Spinal cord (tissue), 10 donors: ENCODE results near the gene C1QB. TPM values are rescaled to one million over a fixed set of nuclear protein-coding genes. Genes with fewer than 3 reads are reported as not detected.
"Not testable (repeated sequence)": the region's sequence is repeated elsewhere in the genome, so short reads cannot be mapped to it uniquely, and the experiment has no call there.

ENCODE experiments used
- DNase-seq, 6 donors: peaks; one replicate each; pipeline versions ENCODE4 v3.0.0 to v3.0.0-alpha.2; 2013 to 2015; ENCODE audit warnings: low spot score in 6 of 6, low read depth in 4 of 6
- H3K27ac ChIP-seq: one replicate; pipeline ENCODE4 v1.5.1; 2013; ENCODE audit warnings: low read depth, low read length, control low read depth
- H3K27me3 ChIP-seq: one replicate; pipeline ENCODE4 v1.6.1; 2013; ENCODE audit warnings: low read length; ENCODE audit not compliant: control insufficient read depth, insufficient read depth
- H3K36me3 ChIP-seq: one replicate; pipeline ENCODE4 v1.6.1; 2013; ENCODE audit warnings: low read length; ENCODE audit not compliant: control insufficient read depth, insufficient read depth
- H3K4me1 ChIP-seq: one replicate; pipeline ENCODE4 v1.6.1; 2013; ENCODE audit warnings: low read length; ENCODE audit not compliant: control insufficient read depth, insufficient read depth
- H3K4me3 ChIP-seq: one replicate; pipeline ENCODE4 v1.5.1; 2013; ENCODE audit warnings: low read depth, low read length, control low read depth
- H3K9me3 ChIP-seq: one replicate; pipeline ENCODE4 v1.6.1; 2013; ENCODE audit warnings: low read length; ENCODE audit not compliant: control insufficient read depth, insufficient read depth
- WGBS: methylation state at CpG from one replicate; pipeline ENCODE4 v1.1.5; 2013; ENCODE audit warnings: missing lambda C conversion rate; ENCODE audit not compliant: insufficient coverage; 5-methylcytosine and 5-hydroxymethylcytosine counted together
- polyA plus RNA-seq, 2 donors: library from polyadenylated mRNA; unstranded; fragments of 120-200 nt; gene quantifications; one replicate each; pipeline ENCODE4 v1.2.1, GENCODE V29; 2013; ENCODE audit not compliant: insufficient read length in 2 of 2
- total RNA-seq, 2 donors: library from RNA; depleted of rRNA in 1 of 2; stranded (reverse); fragments of 120-200 nt in 1 of 2; fragments of >200 nt in 1 of 2; gene quantifications; one replicate each; pipeline versions ENCODE4 v1.2.3 to v1.2.4, GENCODE V29; 2013 to 2014
- donor health status: healthy.

The C1QB gene
- total and polyA plus RNA-seq, 4 donors, result 28.6 to 44.5 (median 40.9) TPM

GRCh38 chr1:22702296-22703085 lies 49.5 kb downstream of the C1QB start:
- Histone ChIP-seq H3K27me3 (no peaks in the 10 kb centered on the region), H3K36me3 (no peaks in the 10 kb centered on the region), H3K27ac (no peak overlapping the region), H3K4me3 (no peak overlapping the region), H3K9me3 (no peaks in the 10 kb centered on the region), H3K4me1 (peaks cover 4% of the 10 kb centered on the region)
- DNase-seq, result no peak
- 86% methylated on average over 8 of the region's 12 CpGs for WGBS

DNA sequence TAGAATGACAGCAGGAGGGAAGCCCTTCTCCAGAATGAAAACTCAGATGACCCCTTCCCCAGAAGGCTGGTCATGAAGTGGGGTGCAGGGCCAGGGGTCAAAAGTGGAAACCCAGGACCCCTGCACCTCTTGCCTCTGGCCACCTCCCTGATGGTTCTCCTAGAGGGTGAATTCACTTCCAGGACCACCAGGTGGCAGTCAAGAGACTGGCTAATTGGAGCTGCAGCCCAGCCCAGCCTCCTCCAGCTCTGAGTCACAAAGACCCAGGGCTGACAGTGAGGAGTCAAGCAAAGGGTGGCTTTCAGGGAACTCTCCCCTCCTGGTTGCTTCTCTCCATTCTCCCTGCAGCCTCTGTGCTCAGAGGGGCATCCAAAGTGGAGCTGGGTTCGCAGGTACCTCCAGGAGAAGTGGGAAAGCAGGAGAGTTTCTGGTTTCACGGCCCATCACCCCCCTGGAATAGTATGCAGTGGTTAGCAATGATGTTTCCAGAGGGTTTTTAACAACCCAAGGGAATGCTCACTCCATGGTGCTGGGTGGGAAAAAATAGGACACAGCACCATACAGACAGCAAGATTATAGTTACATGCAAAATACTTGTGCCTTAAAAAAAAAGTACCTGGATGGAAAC lies 51.5 kb downstream of the C1QB start:
- peaks cover 20% of the 10 kb centered on the region for H3K4me1 ChIP-seq
- no peaks in the 10 kb centered on the region for H3K9me3 ChIP-seq
- no peak overlapping the region for H3K27ac ChIP-seq
- DNase-seq, result peak; percentile 68 to 96 (median 74)
- no peaks in the 10 kb centered on the region for H3K36me3 ChIP-seq
- no peak overlapping the region for H3K4me3 ChIP-seq
- no CpG with 5 or more reads among the region's 2 CpGs for WGBS
- no peaks in the 10 kb centered on the region for H3K27me3 ChIP-seq

DNA sequence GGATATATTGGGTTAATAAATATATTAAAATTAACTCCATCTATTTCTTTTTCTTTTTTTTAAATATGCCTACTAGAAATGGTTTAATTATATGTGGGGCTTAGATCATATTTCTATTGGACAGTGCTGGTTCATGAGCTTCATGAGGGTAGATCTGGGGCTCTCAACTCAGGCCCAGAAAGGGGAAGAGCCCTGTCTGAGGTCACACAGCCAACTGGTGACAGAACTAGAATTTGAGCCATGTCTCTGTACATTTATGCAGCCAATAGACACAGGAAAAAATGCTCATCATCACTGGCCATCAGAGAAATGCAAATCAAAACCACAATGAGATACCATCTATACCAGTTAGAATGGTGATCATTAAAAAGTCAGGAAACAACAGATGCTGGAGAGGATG lies 52.5 kb downstream of the C1QB start:
- Histone ChIP-seq H3K27ac (no peak overlapping the region), H3K4me3 (no peak overlapping the region), H3K9me3 (no peaks in the 10 kb centered on the region), H3K4me1 (peaks cover 25% of the 10 kb centered on the region), H3K36me3 (no peaks in the 10 kb centered on the region), H3K27me3 (no peaks in the 10 kb centered on the region)
- no peak for DNase-seq

DNA sequence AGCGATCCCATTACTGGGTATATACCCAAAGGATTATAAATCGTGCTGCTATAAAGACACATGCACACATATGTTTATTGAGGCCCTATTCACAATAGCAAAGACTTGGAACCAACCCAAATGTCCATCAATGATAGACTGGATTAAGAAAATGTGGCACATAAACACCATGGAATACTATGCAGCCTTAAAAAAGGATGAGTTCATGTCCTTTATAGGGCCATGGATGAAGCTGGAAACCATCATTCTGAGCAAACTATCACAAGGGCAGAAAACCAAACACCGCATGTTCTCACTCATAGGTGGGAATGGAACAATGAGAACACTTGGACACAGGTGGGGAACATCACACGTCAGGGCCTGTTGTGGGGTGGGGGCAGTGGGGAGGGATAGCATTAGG lies 53.1 kb downstream of the C1QB start:
- H3K9me3 ChIP-seq, result not testable (repeated sequence)
- WGBS, result 100% methylated on average over 1 of the region's 4 CpGs

DNA sequence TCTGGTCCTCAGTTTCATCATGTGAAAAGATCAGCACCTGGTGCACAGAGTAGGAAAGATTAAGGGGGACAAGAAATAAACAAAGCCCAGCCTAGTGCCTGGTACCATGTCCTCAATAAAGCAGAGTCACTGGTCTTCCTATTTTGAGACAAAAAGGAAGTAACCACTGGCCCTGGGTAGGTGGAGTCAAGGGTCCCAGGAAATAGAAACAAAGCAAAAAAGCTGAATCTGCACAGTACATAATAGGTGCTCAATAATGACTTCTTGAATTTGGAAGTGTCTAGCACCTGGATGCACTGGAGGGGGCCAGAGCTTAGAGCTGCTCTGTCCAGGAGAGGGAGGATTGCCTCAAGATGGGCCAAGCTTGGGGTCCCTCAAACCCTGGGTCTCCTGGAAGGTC lies 55.7 kb downstream of the C1QB start:
- no peak for DNase-seq
- H3K9me3 ChIP-seq, result no peaks in the 10 kb centered on the region
- peaks cover 11% of the 10 kb centered on the region for H3K36me3 ChIP-seq
- H3K4me3 ChIP-seq, result no peak overlapping the region
- H3K27me3 ChIP-seq, result no peaks in the 10 kb centered on the region
- no peak overlapping the region for H3K27ac ChIP-seq
- peaks cover 47% of the 10 kb centered on the region for H3K4me1 ChIP-seq

More for the DNA sequence above, 53.1 kb downstream of the C1QB start:
- H3K4me1 ChIP-seq, result peaks cover 25% of the 10 kb centered on the region
- not testable (repeated sequence) for H3K27ac ChIP-seq, H3K27me3 ChIP-seq, H3K4me3 ChIP-seq, H3K36me3 ChIP-seq, DNase-seq

GRCh38 chr1:22709227-22709626 lies 56.2 kb downstream of the C1QB start:
- Histone ChIP-seq H3K36me3 (peaks cover 11% of the 10 kb centered on the region), H3K4me3 (no peak overlapping the region), H3K27me3 (no peaks in the 10 kb centered on the region), H3K9me3 (no peaks in the 10 kb centered on the region), H3K27ac (no peak overlapping the region), H3K4me1 (peaks cover 50% of the 10 kb centered on the region)
- DNase-seq, result no peak
- no CpG with 5 or more reads among the region's 3 CpGs for WGBS

DNA sequence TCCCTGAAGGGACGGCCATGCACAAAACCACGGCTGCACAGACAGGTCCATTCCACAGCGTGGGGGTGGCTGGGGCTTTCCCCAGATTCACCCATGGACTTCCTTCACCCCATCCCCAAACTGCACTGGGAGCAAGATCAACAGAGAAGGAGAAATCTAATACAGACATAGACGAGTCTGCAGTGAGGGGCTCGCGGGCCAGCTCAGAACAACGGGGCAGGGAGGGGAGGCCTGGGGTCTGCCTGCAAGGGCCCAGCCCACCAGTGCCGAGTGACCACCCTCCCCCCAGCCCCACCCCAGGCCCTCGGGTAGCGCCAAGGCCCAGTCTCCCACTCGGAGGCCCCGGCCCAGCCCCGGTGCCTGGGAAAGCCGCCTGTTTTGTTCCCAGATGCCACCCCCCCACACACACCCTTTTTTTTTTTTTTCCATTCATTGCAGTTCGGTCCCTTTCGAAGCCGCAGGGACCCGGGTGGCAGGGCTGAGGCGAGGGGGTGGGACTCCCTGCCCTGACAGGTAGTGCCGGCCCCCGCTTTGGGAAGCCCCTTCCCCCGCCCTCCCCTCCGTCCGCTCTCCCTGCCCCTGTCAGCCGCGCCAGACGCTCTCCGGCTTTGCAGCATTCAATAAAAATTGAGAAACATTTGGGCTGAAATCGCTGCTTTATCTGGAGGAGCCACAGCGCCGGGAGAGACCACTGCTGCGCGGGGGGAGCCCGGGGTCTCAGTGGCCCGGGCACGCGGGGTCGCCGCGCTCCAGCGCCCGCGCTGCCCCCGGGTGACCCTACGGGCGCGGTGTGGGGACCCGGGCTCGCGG lies 57.1 kb downstream of the C1QB start:
- peak in 4 of 6 donors; percentile 61 to 94 (median 78) for DNase-seq
- H3K4me3 ChIP-seq, result peak overlapping the region; percentile 42
- no peaks in the 10 kb centered on the region for H3K9me3 ChIP-seq
- H3K27ac ChIP-seq, result peak overlapping the region; percentile 52
- peaks cover 11% of the 10 kb centered on the region for H3K36me3 ChIP-seq
- under 1% methylated on average over 45 of the region's 50 CpGs for WGBS
- H3K27me3 ChIP-seq, result no peaks in the 10 kb centered on the region
- H3K4me1 ChIP-seq, result peaks cover 50% of the 10 kb centered on the region

GRCh38 chr1:22710701-22711049 lies 57.6 kb downstream of the C1QB start, which contains the start of gene EPHB2:
EPHB2 (plus strand) TSS chr1:22710839; CDS start chr1:22710983, 144 bp downstream.
- no peaks in the 10 kb centered on the region for H3K27me3 ChIP-seq
- H3K27ac ChIP-seq, result peak within 1 kb of the TSS; percentile 52
- under 1% methylated on average over 49 of the region's 55 CpGs for WGBS

GRCh38 chr1:22711071-22711470 lies 58.0 kb downstream of the C1QB start:
- under 1% methylated on average over 53 of the region's 60 CpGs for WGBS
- Histone ChIP-seq H3K27ac (no peak overlapping the region), H3K9me3 (no peaks in the 10 kb centered on the region), H3K4me3 (no peak overlapping the region), H3K4me1 (peaks cover 50% of the 10 kb centered on the region), H3K27me3 (no peaks in the 10 kb centered on the region), H3K36me3 (peaks cover 11% of the 10 kb centered on the region)
- peak in 2 of 6 donors; percentile 23 to 48 for DNase-seq

More at GRCh38 chr1:22710701-22711049, 57.6 kb downstream of the C1QB start, which contains the start of gene EPHB2:
- Histone ChIP-seq H3K4me3 (peak within 1 kb of the TSS; percentile 42), H3K4me1 (peaks cover 50% of the 10 kb centered on the region), H3K36me3 (peaks cover 11% of the 10 kb centered on the region), H3K9me3 (no peaks in the 10 kb centered on the region)
- DNase-seq, result peak in 2 of 6 donors; percentile 81 to 86
